GM19099 (cell line): ENCODE measurements around the gene TIPRL.

Source experiments
- POLR2A ChIP-seq: IDR thresholded peaks from 3 replicates; pipeline ENCODE4 v1.6.1; 2011; ENCODE audit warnings: low read depth; ENCODE audit not compliant: insufficient read length; ENCODE audit errors: extremely low read depth

Gene TIPRL

GRCh38 chr1:168178638-168179437 is at the start of gene TIPRL:
Gene TIPRL (plus strand): TSS chr1:168178962. CDS start chr1:168179078, 116 bp downstream.
- TF ChIP-seq POLR2A: peak; percentile 74

- no peak for TF ChIP-seq POLR2A
Observed at GRCh38 chr1:168129933-168130332, 48.8 kb upstream of the TIPRL start.

DNA sequence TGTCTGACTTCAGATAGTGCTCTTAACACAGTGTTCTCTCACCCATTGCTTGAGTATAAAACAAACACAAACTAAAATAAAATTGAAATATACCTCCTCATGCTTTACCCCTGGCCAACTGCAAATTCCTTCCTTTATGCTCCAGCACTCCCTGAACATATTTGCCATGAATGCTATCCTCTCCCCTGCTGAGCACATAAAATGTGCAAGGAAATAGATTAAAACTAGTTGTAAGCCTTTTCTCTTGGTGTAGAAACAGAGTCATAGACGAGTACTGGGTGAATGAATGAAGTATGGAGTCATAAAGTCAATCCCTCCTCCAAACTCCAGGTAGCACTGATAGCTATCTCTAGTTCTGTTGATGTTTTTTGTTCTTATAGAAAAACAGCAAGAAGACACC is 44.6 kb upstream of the TIPRL start:
- no peak for TF ChIP-seq POLR2A

- TF ChIP-seq POLR2A: no peak
Observed at GRCh38 chr1:168134642-168135041, 44.1 kb upstream of the TIPRL start.

DNA sequence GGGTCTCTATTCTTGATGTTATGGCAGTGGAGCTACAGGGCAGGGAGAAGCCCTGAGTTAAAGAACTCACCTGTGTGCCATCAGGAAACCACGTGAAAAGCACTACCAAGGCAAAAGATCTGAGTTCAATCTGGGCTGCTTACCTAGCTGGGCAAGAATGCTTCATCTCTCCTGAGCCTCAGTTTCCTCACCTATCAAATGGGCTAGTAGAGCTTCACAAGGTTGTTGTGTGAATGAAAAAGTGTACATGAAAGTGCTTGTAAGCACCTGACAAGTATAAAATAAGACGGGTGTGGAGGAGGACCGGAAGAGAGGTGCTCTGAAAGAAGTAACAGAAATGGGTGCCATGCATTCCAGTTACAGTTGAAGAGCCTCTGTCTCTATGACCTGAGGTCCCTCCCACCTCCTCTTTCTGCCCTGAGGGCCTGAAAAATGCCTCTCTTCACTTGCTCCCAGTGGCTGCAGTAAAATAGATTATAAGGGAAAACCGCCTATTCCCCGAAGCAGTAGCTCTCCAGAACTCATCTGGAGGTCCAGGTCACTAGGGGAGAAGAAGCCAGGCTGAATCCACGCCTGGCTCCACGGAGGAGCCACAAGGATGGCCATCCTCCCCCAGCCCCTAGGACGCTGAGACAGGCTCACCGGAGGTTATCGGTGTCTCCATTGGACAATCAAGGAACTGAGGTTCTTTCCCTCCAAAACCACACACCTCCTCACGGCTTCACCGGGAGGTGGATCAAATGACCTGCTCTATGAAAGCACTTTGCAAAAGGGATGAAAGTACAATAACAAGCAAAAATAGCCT is 43.4 kb upstream of the TIPRL start:
- TF ChIP-seq POLR2A: no peak

GRCh38 chr1:168135921-168136708 is 42.6 kb upstream of the TIPRL start:
- no peak for TF ChIP-seq POLR2A

- no peak for TF ChIP-seq POLR2A
Observed at GRCh38 chr1:168136709-168137514, 41.9 kb upstream of the TIPRL start, which contains the start of gene GPR161. Gene GPR161 (minus strand): TSS chr1:168136930. CDS start chr1:168104850, 32,080 bp downstream.

DNA sequence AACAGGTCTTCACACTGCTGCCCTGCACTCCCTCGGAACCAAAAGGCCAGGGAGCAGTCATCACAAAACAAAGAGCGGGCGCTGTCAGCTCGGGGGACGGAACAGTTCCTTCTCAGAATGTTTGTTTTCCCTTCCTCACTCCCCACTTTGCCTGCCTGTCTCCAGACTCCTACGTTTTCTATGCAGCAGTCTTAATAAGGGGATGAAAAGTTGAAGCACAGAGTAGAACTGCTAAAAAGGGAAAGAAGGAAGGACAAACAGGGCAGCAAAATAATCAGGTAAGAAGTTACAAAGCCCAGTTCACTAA is 41.3 kb upstream of the TIPRL start:
- TF ChIP-seq POLR2A: no peak

DNA sequence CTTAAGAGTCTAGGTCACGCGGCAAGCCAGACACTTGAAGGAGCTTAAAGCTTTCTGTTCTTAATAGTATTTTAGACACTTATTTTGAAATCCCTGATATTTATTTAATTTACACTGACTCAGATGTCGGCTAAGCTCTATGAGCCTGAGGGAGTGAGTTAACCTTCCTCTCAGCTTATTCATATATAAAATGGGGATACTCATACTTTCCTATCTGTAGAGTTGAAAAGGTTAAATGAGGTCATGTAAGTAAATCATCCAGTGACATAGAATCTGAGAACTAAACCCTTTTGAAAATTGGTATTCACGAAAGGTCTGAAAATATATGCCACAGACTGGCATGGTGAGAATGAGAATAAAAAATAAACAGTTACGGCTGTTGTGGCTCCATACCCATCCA is 40.6 kb upstream of the TIPRL start:
- TF ChIP-seq POLR2A: no peak

- no peak for TF ChIP-seq POLR2A
Observed at GRCh38 chr1:168139070-168139469, 39.7 kb upstream of the TIPRL start.

DNA sequence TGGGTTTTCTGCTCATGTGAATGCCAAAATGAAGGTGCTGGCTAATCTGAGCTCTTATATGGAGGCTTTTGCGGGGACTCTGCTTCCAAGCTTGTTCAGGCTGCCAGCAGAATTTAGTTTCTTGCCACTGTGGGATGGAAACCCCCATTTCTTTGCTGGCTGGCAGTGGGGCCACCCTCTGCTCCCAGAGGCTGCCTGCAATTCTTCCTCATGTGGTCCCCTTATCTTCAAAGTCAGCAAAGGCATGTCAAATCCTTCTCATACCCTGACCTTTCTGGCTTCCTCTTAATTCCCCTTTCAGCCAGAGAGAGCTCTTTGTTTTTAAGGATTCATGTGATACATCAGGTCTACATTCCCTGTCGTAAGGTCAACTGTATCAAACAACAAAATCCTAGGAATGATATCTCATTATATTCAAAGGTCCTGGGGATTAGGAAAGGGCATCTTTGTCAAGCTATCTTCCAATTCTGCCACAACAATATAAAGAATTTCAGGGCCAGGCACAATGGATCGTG is 36.8 kb upstream of the TIPRL start:
- no peak for TF ChIP-seq POLR2A

DNA sequence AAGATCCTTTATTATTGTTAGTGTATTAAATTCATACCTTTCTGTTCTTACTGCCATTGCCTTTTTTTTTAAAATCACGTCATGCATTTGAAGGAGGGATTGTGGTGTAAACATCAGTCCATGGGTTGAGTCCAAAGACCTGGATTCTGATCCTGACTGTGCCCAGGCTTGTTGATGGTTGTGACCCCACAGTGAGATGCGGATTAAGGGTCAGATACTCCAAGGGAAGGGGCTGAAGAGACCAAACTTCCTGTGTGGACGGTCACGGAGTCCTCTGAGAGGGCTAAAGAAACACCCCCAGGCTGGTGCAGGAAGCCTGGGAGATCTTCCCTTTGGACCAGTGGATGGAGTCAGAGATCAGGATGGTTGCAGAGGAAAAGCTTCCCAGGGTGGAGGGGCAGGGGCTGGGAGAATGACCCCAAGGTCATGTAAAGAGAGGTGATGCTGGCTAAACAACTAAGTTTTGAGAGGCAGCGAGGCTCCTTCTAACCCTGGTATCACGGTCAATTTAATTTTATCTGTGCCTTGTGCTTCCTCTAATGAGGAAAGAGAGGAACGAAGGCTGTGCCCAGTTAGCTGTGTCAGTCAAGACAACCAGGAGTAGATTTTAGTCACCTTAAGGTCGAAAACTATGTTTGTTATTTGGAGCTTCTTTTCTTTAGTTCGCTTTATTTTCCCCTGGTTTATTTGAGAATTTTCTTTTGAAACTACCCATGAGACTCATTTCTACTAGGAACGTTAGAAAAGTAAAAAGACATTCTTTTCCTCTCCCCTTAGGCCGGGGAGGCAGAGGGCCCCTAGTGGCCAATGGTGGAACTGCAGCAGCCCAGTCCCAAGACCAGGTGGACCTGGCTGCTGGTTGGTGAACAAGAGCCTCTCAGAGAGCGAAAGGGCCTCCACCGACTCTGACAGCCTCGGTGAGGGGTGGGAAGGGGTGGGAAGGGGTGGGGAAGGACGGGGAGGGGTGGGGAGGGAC is 33.3 kb upstream of the TIPRL start:
- no peak for TF ChIP-seq POLR2A

DNA sequence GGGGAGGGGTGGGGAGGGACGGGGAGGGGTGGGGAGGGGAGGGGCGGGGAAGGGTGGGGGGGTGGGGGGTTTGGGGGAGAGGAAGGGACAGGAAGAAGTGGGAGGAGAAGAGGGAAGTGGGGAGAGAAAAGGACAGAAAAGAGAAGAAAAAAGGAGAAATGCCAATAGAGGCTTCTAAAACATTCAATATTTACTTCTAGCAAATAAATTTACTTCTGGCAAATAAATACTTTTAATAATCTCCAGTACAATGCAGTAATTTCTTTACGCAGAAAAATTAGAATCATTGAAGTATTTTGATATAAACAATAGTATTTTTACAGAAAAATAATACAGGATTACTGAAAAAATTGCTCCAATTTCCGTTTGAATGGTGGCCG is 32.6 kb upstream of the TIPRL start:
- no peak for TF ChIP-seq POLR2A
